Forelimb muscle (tissue), 1 donor: ENCODE results near the gene IGFBP6. TPM values are rescaled to one million over a fixed set of nuclear protein-coding genes. Genes with fewer than 3 reads are reported as not detected.

ENCODE experiments used
- DNase-seq: peaks from one replicate; pipeline ENCODE4 v3.0.0-alpha.2; 2013; ENCODE audit warnings: low read depth
- polyA plus RNA-seq: library from polyadenylated mRNA; unstranded; fragments of 120-200 nt; gene quantifications from one replicate; pipeline ENCODE4 v1.2.1, GENCODE V29; 2013; ENCODE audit not compliant: insufficient read length

The IGFBP6 gene
- 59.2 TPM for polyA plus RNA-seq

GRCh38 chr12:53097564-53098353, at the start of gene IGFBP6:
IGFBP6 (plus strand) TSS chr12:53097667; CDS start chr12:53097718, 51 bp downstream.
- no peak for DNase-seq

- DNase-seq: no peak
Measured at GRCh38 chr12:53048033-53048779, 49.3 kb upstream of the IGFBP6 start.

- no peak for DNase-seq
Measured at GRCh38 chr12:53048780-53049401, 48.6 kb upstream of the IGFBP6 start.

GRCh38 chr12:53049571-53050318, 47.7 kb upstream of the IGFBP6 start, which contains the start of gene TNS2:
TNS2 (plus strand) TSS chr12:53050065; CDS start chr12:53050186, 121 bp downstream.
- DNase-seq: no peak

- DNase-seq: no peak
Measured at GRCh38 chr12:53050426-53051057, 46.9 kb upstream of the IGFBP6 start.

- DNase-seq: no peak
Measured at GRCh38 chr12:53051058-53051880, 46.2 kb upstream of the IGFBP6 start.

- DNase-seq: no peak
Measured at GRCh38 chr12:53051881-53052412, 45.5 kb upstream of the IGFBP6 start.

GRCh38 chr12:53052419-53053217, 44.8 kb upstream of the IGFBP6 start:
- DNase-seq: no peak

- DNase-seq: no peak
Measured at GRCh38 chr12:53053218-53054111, 44.0 kb upstream of the IGFBP6 start.

- no peak for DNase-seq
Measured at GRCh38 chr12:53054112-53054878, 43.2 kb upstream of the IGFBP6 start.

- DNase-seq: no peak
Measured at GRCh38 chr12:53055471-53056266, 41.8 kb upstream of the IGFBP6 start.

- no peak for DNase-seq
Measured at GRCh38 chr12:53056296-53056695, 41.2 kb upstream of the IGFBP6 start.

- DNase-seq: no peak
Measured at GRCh38 chr12:53056901-53057300, 40.6 kb upstream of the IGFBP6 start.

- no peak for DNase-seq
Measured at GRCh38 chr12:53057816-53058500, 39.5 kb upstream of the IGFBP6 start.

GRCh38 chr12:53058674-53059433, 38.6 kb upstream of the IGFBP6 start:
- no peak for DNase-seq
